NCI-H345 (cell line): ENCODE data around the gene NIM1K.
"Not testable (repeated sequence)": the region's sequence is repeated elsewhere in the genome, so short reads cannot be mapped to it uniquely, and the experiment has no call there.

Source experiments
- DNase-seq: peaks from one replicate; lab custom pipeline; 2025; lab: John Stamatoyannopoulos, UW

The NIM1K gene

GRCh38 chr5:43230707-43231106 is 38.7 kb downstream of the NIM1K start:
- no peak for DNase-seq

GRCh38 chr5:43231977-43232376 is 40.0 kb downstream of the NIM1K start:
- peak; percentile 19 for DNase-seq

- DNase-seq = peak; percentile 55
These were observed 41.2 kb downstream of the NIM1K start for GRCh38 chr5:43232943-43233833.

GRCh38 chr5:43233946-43234345 is 41.9 kb downstream of the NIM1K start:
- DNase-seq = no peak

GRCh38 chr5:43236653-43237355 is 44.8 kb downstream of the NIM1K start:
- no peak for DNase-seq

GRCh38 chr5:43242196-43242595 is 50.2 kb downstream of the NIM1K start:
- no peak for DNase-seq

- DNase-seq = no peak
These were observed 51.2 kb downstream of the NIM1K start for GRCh38 chr5:43243270-43243669.

GRCh38 chr5:43244823-43245565 is 53.0 kb downstream of the NIM1K start:
- no peak for DNase-seq

- no peak for DNase-seq
These were observed 53.8 kb downstream of the NIM1K start for GRCh38 chr5:43245724-43246385.

GRCh38 chr5:43251754-43252153 is 59.7 kb downstream of the NIM1K start:
- no peak for DNase-seq

- no peak for DNase-seq
These were observed 63.7 kb downstream of the NIM1K start for GRCh38 chr5:43255704-43256103.

- DNase-seq = no peak
These were observed 64.4 kb downstream of the NIM1K start for GRCh38 chr5:43256261-43256966.

- no peak for DNase-seq
These were observed 66.1 kb downstream of the NIM1K start for GRCh38 chr5:43258116-43258515.

GRCh38 chr5:43262269-43262668 is 70.2 kb downstream of the NIM1K start:
- not testable (repeated sequence) for DNase-seq

GRCh38 chr5:43268188-43268820 is 76.3 kb downstream of the NIM1K start:
- DNase-seq = no peak

- DNase-seq = no peak
These were observed 78.6 kb downstream of the NIM1K start for GRCh38 chr5:43270645-43271044.

GRCh38 chr5:43273552-43273951 is 81.5 kb downstream of the NIM1K start:
- no peak for DNase-seq

- DNase-seq = no peak
These were observed 82.5 kb downstream of the NIM1K start for GRCh38 chr5:43274435-43275114.

- DNase-seq = no peak
These were observed 83.4 kb downstream of the NIM1K start for GRCh38 chr5:43275391-43275790.

GRCh38 chr5:43279548-43280274 is 87.7 kb downstream of the NIM1K start:
- DNase-seq = no peak
